HG02840 (cell line): Measurements from ENCODE around the gene POM121C.
"Not testable (repeated sequence)": the region's sequence is repeated elsewhere in the genome, so short reads cannot be mapped to it uniquely, and the experiment has no call there.

ENCODE experiments used
- ATAC-seq: cut with Tn5 transposase; IDR thresholded peaks from one replicate; pipeline ENCODE4 v1.9.1; 2021; ENCODE audit warnings: mild to moderate bottlenecking, moderate library complexity, moderate number of reproducible peaks; ENCODE audit not compliant: unreplicated experiment, low FRiP score

The POM121C gene

DNA sequence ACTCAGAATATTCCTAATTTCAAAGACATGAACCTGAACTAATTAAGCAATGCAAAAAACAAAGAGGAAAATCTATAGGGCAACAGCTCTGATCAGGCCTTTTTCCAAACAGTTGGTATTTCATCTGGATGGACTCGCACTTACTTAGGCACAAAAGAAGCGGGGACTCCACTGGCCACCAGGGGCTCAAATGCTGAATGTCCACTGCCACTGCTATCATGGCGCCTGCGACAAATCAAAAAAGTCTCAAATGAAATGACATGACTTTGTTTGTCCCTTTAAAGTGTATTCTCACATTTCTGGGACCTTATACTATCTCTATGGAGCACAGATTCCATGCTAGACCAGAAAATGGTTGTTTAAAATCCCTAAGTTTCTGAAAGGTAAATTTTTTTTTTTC, 47.1 kb downstream of the POM121C start:
- not testable (repeated sequence) for ATAC-seq

DNA sequence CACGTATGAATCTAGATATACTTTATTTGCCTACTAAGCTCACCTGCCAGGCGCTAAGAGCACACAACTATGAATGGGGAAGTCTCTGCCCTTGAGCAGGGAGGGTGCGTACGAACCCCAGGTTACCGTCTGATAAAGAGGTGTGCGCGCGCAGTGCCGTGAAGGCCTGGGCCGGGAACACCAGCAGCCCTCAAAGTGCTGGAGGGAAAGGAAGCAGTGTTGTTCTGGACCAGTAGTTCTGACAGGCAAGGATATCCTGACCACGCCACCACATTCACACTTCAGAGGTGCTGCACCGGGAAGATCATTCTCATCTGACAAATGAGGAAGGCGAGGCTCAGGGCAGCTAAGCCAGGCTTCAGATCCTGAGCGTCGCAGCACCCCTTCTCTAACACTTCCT, 62.6 kb downstream of the POM121C start:
- not testable (repeated sequence) for ATAC-seq

DNA sequence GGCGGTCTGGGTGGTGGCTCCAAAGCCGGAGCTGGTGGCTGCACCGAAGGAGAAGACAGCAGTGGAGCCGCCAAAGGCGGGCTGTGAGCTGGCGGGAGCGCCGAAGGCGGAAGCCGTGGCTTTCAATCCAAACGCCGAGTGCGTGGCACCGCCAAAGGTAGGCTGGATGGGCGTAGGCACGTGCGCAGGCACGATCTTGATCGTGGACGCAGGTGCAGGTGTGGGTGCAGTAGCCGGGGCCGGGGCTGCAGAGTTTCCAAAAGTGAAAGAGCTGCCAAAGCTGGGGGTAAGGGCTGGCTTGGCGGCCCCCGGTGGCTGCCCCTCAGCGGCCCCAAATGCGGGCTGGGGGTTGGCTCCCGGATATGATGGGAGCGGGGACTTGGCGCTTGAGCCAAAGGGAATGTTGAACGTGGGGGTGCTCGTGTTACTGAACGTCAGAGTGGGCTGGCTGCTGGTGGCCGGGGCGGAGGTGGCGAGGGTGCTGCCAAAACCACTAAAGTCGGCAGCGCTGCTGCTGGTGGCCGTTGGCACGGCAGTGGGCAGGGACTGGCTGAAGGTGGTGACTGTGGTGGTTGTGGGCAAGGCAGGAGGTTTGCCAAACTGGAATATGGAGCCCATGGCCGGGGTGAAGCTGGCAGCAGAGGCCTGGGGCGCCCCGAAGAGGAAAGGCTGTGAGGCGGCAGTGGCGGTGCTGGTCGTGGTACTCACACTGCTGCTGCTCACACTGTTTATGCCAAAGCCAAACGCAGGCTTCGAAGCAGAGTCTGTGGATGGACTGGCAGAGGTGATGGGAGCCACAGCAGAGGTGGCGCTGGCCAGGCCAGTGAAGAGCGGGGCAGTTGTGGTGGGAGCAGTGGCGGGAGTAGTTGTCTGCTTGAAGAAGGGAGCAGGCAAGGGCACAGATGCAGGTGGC, 64.0 kb downstream of the POM121C start:
- ATAC-seq, result not testable (repeated sequence)

DNA sequence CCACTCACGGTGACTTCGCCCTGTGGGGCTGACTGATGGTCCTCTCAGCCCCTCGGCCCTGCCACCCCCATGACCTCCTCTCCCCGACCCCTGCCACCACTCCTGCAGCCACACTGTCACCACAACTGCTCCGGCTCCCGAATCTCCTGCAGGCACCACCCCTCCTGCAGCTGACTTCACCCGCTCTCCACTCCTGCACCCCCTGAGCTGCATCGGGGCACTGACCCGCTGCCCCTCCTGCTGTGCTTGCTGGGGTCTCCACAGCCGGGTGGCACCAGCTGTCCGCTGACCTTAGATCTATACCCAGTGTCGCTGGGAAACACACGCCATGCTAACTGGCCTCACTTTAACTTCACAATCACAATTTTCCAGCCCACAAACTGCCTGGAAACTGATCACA, 65.9 kb downstream of the POM121C start:
- ATAC-seq, result not testable (repeated sequence)

DNA sequence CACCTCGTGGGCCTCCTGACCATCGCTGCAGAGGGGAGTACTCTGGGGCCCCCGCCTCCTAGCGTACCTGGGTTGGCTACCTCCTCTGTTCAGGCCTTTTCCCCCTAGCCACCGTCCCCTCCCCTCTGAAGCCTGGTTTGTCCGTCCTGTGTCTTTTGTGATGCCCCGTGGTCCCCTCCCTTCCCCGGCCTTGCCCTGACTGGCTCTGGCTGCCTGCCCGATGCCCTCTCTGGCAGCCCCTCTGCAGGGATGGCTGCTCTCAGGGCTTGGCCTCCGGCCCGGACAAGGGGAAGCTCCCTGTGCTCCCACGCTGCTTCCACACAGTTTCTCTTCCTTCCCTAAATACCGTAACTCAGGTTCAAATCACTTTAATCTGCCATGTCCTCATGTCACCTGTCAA, 66.4 kb downstream of the POM121C start:
- ATAC-seq, result not testable (repeated sequence)

DNA sequence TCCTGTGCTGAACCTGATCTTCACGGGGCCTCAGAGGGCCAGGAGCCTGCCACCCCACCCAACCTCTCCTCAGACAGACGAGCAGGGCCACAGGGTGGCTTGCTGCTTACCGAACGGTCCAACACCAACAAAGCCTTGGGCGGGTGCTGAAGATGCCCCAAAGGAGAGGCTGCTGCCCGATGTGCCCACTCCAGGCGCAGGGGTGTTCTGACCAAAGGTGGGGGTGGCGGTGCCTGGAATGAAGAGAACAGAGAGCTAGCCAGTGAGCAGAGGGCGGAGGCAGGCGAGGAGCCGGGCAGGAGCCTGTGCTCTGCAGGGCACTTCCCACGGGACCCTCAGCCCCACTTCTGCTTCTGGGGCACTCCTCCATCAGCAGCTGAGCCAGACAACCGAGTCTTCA, 66.9 kb downstream of the POM121C start:
- ATAC-seq, result not testable (repeated sequence)

DNA sequence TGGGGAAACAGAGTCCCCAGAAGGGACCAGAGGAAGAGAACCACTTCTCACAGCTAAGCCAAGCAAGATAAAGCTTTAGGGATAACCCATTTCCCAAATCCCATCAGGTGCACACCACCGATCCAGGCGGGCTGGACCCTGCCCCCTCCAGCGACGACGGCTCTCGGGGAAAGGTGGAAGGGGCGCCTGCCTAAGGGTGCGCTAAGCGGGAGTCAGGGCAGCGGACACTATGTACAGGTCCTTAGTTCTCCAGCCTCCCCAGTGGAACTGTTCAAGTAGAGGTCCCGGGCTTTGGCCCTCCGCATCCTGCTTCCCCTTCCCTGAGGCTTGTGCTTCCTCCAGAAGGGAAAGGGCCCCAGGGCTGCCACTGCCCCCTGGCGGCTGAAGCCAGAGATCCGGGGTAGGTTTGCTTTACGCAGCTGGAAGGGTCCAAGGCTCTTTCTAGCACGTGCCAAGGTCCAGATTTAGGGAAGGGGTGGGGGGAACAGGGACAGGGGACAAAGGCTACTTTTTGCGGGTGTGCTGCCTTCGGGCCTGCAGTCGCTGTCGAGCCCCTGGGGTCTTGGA, 67.7 kb downstream of the POM121C start:
- not testable (repeated sequence) for ATAC-seq

DNA sequence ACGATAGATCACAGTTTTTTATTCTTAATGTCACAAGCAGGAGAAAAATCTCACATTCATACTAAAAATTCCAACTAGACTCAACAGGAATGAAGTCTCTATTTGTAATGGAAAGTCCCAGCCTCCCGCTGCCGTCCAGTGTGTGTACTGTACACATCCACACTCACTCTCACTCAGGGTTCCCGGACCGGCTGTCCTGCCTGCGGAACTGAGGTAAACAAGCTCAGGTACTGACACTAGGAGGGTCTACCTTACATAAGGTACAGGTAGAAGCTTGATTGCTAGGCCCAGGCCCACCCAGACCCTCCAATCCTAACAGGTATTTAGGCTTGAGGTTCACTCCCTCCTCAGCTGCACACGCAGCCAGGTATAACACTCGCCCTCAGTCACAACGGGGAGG, 69.3 kb downstream of the POM121C start:
- not testable (repeated sequence) for ATAC-seq

DNA sequence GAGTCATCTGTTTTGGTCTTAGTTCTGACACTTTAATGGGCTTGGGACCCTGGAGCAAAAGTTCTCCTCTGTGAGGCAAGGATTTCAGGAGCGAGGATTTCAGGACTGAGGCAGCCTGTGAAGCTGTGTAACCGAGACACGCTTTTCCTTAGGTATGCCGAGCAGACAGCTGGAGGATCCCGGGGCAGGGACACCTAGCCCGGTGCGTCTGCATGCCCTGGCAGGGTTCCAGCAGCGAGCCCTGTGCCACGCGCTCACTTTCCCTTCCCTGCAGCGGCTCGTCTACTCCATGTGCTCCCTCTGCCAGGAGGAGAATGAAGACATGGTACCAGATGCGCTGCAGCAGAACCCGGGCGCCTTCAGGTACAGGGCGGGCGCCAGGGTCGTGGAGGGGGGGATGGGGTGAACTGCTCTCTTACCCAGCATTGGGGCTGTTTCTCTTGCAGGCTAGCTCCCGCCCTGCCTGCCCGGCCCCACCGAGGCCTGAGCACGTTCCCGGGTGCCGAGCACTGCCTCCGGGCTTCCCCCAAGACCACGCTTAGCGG, 70.2 kb downstream of the POM121C start:
- not testable (repeated sequence) for ATAC-seq

DNA sequence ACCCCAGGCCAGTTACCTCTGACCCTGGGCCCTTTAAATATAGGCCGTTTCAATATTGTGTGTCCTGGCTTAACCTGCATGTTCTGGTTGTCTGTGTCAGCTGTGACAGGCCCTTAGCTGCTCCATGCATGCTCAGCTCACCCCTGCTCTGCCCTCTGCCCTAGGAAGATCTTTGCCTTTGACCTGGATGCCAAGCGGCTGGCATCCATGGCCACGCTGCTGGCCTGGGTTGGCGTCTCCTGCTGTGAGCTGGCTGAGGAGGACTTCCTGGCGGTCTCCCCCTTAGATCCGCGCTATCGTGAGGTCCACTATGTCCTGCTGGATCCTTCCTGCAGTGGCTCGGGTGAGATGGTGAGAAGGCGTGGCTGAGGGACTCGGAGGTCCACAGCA, 70.7 kb downstream of the POM121C start:
- ATAC-seq, result not testable (repeated sequence)

DNA sequence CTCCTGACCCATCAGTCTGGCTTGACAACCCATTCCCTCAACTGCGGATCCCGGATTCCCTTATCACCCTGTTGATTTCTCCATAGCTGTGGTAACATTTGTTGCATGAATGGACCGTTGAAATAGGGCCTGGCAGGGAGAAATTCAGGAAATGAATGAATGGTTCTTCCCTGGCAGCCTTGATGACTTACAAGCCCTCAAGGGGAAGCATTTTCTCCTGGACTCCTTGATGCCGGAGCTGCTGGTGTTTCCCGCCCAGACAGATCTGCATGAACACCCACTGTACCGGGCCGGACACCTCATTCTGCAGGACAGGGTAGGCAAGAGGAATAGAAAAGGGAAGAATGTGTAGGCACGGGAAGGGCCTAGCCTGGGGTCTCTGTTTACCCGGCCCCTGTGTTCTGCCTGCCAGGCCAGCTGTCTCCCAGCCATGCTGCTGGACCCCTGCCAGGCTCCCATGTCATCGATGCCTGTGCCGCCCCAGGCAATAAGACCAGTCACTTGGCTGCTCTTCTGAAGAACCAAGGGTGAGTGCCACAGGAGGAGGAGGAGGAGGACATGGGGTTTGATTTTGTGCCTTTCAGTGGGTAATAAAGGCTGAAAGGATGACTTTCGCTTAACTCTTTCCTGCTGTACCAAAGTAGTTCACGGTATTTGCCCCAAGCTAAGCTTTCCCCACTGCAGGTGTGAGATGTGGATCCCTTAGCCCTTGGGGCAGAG, 71.2 kb downstream of the POM121C start:
- not testable (repeated sequence) for ATAC-seq

DNA sequence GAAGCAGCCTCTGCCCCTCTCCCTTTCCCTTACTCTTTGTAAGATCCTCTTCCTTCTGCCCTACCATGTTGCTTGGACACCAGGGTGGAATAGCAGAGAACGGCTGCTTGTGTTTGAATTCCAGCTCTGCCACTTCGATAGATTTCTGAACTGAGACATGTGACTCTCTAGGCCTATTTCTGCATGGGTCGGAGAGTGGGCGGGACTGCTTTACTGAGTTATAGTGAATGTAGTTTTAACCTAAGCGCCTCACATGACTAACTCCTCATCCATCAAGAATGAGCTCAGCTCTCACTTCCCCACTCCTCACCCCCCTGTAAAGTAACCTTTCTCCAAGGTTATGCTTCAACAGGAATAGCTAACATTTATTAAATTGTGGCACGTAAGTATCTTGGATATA, 71.9 kb downstream of the POM121C start:
- ATAC-seq, result not testable (repeated sequence)

DNA sequence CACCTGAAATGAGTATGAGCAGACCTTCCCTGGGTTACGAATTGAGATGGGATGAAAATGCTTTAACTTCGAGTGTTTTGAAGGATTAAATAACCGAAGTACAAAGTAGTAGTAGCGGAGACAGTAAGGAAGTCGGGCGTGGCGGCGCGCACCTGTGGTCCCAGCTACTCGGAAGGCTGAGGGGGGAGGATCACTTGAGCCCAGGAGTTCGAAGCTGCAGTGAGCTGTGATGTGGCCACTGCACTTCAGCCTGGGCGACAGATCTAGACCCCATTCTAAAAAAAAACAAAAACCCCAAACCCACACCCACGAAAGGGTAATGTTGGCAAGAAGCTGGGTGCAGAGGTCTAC, 75.3 kb downstream of the POM121C start:
- peak; percentile 9 for ATAC-seq

DNA sequence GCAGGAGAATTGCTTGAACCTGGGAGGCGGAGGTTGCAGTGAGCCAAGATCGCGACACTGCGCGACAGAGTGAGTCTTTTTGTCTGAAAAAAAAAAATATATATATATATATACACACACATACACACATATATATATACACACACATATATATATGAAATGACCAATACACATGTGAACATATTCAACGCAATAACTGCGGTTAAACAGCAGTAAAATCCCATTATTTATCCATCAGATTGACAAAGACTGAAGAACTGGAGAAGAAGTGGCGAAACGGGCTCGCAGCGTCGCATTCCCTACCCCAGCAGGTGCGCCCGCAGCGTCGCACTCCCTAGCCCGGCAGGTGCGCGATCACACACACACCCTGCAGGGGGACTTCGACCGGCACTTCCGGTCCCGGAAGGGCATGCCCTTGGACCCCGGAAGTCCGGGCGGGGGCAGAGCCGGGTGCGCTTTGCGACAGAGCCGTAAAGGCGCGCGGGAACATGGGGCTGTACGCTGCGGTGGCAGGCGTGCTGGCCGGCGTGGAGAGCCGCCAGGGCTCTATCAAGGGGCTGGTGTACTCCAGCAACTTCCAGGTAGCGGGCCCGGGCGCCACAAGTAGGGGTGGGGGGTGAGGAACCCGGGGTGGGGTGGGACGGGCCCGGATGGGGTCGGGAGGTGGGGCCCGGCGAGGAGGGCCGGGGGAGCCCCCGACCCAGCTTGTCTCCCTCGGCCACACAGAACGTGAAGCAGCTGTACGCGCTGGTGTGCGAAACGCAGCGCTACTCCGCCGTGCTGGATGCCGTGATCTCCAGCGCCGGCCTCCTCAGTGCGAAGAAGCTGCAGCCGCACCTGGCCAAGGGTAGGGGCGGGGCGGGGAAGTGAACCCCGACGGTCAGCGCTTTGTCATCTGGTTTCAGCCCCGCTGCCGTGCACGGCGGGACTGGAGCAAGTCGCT, 75.9 kb downstream of the POM121C start:
- peak; percentile 89 for ATAC-seq

DNA sequence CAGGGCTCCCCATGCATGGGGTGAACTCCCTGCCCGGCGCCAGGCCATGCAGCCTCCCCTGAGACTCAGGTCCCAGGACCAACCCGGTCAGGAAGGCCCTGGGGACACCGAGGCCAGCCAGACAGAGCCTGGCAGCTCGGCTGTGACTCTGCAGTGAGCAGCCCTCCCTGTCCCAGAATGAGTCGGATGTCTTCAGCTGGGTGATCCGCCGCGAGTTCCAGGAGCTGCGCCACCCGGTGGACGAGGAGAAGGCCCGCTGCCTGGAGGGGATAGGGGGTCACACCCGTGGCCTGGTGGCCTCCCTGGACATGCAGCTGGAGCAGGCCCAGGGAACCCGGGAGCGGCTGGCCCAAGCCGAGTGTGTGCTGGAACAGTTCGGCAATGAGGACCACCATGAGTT, 81.4 kb downstream of the POM121C start:
- ATAC-seq, result not testable (repeated sequence)

DNA sequence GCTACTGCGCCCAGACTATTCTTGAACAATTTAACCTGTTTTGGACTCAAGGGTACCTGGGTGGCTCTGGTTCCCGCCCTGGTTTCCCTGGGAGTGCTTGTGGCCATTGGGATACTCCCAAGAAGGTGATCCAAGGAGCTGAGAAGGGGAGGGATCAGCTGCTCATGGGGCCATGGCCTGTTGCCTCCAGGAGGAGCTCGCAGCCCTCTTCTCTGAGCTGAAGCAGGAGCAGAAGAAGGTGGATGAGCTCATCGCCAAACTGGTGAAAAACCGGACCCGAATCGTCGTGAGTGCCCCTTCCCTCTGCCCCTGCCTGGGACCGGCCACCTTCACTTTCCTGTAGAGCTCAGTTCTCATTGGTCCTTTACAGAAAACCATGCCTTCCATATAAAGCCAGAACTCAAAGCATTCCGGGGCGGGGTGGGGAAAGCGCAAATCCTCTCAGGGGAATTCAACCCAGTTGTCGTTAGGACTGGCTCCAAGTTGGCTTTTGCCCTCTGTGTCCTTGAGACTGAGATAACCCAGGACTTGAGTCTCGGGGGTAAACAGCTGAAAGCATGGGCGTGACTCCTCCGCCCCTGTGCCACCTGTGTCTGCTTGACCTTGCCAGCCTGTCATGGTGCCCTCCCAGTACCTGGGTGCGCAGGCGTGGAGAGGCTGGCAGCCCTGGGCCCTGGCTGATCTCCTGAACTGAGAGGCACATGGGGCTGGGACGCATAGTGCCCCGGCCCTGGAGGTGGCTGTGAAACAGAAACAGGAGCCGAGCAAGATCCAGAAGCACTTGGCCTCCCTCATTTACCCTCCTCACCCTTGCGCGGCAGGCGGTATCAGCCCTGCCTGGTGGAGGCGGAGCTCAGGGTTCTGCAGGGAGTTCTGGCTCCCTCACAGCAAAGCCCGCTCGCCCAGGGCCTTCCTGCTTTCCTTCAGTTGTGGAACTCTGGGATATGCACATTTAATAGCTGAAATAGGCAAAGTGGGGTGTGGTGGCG, 82.3 kb downstream of the POM121C start:
- ATAC-seq, result not testable (repeated sequence)

DNA sequence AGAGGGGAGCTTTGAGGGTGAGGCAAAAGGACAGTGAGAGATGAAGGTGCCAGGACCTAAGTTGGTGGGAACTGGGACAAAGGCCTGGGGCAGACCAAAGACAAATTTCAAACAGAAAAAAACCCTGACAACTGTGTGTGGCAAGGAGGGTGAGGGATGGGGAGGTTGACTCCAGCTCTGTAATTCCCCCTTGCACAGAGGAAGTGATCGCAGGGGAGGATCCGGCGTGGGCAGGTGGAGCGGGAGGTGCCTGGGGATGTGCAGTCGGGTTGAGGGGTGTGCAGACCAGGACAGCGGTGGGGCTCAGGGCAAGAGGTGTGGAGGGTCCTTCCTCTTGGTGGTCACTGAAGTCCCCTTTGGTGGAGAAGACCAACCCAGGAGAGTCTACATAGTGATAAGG, 85.5 kb downstream of the POM121C start:
- not testable (repeated sequence) for ATAC-seq

DNA sequence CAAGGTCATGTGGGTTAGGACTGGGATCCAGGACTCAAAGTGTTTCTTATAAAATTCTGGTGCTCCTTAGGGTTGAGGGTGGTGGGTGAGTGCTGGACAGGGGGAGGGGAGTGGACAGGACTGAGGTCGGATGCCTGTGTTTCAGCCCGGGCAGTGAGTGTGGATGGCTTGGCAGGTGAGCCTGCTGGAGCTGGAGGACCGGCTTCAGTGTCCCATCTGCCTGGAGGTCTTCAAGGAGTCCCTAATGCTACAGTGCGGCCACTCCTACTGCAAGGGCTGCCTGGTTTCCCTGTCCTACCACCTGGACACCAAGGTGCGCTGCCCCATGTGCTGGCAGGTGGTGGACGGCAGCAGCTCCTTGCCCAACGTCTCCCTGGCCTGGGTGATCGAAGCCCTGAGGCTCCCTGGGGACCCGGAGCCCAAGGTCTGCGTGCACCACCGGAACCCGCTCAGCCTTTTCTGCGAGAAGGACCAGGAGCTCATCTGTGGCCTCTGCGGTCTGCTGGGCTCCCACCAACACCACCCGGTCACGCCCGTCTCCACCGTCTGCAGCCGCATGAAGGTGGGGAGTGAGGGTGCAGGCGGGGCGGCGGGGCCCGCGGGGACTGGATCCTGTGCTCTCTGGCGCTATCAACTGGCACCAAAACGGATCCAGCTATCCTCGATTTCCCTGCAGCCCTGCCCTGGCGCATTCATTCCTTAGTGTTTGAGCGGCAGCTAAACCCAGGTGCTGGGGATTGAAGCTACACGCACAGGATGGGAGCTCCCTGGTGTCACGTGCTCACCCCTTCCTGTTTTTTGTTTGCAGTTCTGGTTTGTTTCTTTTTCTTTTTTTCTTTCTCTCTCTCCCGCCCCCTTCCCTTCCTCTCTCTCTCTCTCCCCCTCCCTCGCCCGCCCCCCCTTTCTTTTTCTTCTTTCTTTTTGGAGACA, 87.1 kb downstream of the POM121C start:
- not testable (repeated sequence) for ATAC-seq
